Measurements from ENCODE around the gene POR.

Gene POR

DNA sequence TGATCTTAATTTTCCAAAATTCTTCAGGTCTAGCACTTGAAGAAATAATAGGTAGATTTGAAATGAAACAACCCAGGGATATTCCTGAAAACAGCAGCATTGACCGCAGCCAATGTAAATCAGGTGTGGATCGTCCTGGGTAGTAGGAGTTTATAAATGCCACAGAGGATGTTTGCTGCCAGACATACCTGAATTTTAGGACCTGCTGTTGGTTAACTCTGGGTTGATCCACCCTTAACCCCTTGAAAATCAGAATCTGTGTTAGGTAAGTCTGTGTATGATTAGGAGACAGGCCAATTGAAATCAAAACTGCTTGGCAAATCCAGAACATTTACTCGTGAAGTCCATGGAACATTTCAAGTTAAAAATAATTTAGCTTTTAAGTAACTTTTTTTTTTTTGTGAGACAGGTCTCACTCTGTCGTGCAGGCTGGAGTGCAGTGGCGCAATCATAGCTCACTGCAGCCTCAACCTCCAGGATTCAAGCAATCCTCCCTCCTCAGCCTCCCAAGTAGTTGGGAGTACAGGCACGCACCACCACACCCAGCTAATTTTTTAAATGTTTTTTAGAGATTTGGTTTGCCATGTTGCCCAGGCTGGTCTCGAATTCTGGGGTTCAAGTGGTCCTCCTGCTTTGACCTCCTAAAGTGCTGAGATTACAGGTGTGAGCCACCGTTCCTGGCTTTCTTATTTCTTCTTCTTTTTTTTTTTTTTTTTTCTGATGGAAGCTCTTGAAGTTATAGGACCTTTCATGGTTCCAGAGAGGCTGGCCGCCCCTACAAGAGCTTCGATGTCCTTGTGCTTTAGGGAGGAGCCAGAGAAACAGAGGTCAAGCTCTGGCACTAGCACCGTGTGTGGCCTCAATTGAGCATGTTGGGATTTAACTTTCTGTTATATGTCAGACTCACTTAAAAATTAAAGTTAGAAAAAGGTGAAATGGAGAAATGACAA lies 2.0 kb downstream of the POR start:
- no peak for DNase-seq

DNA sequence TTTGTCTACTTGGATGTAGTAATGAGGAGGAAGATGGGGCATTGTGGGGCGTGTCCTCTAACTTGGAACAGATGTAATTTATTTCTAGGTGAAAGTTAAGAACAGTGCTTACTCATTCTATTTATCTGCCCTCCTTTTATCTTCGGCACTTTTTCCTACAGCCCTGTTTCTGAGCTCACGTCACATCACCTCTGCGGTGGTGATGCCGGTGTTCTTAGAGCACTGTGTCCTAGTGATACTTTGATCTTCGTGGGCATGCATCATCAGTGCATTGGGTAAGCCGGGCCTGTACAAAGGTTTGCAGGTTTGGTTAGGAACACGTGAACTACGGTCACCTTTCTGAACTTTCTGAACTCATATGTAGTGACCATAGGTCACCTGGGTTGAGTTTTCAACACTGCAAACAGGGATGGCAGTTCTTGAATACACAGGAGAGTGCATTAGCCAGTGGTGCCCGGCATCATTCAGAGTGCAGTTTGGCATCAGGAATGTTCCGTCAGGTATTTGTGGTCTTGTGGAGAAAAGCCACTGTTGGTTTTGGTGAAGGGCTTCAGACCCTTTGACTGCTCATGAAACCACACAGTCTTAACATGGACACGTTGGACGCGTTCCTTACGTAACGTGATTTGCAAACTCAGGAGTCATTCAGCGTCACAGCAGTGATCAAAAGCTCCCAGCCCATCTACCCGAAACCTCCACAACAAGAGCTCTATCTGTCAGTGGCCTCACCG lies 5.6 kb downstream of the POR start:
- no peak for DNase-seq

DNA sequence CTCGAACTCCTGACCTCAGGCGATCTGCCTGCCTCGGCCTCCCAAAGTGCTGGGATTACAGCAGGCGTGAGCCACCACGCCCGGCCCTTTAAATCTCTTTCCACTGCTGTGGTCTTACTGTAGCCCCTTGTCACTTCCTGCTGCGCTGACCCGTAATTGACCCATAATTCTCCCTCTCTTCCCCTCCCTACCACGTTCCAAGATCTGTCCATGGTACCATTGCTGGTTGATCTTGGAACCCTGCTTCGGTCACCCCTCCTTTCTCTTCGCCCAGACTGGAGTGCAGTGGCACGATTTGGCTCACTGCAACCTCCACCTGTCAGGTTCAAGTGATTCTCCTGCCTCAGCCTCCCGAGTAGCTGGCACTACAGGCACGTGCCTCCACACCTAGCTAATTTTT lies 6.5 kb downstream of the POR start:
- DNase-seq: no peak

DNA sequence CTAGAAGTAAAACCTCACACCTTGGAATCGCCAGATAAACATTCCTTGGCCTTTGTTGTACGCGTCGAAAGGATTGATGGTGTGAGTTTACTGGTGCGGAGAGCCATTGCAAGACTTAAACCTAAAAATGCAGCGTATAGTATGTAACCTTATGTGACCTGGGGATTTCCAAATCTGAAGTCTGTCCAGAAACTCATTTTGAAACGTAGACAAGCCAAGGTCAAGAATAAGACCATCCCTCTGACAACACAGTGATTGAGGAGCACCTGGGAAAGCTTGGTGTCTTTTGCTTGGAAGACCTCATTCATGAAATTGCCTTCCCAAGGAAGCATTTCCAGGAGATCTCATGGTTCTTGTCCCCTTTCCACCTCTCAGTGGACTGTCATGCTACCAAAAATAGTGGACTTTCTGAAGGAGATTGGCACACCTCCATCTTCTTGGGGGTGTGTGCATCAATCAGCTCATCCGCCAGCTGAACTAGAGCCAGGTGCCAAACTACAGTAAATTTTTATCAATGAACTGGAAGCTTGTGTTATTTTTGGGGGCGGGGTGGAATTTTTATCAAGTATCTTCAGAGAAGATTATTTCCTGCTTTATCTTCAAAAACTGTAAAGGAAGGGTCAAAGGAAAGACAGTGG lies 8.1 kb downstream of the POR start:
- no peak for DNase-seq

DNA sequence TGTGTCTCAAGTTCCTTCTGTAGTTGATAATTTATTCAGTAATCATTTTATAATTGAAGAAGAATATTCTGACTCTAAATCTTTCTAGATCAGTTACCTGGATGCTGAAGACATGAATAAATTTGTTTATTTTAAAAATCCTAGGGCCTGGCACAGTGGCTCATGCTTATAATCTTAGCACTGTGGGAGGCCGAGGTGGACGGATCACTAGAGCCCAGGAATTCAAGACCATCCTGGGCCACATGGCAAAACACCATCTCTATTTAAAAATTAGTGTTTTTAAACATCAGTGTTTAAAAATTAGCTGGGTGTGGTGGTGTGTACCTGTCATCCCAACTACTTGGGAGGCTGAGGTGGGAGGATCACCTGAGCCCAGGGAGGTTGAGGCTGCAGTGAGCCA lies 9.3 kb downstream of the POR start:
- no peak for DNase-seq

DNA sequence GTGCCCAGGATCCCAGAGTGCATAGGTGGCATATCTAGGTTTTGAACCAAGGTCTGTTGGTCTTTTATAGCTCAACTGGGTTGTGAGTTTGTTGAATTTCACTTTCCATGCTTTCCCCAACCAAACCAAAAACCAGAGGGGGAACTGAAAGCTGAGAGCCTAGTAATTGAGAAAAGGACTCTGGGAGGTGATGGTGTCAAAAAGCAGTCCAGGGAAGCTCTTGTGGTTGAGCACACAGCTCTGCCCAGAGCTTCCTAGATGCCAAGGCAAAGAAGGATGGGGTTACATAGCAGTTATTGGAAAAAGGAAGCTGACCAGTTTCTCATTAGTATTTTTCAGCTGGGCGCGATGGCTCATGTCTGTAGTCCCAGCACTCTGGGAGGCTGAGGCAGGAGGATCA lies 9.9 kb downstream of the POR start:
- DNase-seq: no peak

DNA sequence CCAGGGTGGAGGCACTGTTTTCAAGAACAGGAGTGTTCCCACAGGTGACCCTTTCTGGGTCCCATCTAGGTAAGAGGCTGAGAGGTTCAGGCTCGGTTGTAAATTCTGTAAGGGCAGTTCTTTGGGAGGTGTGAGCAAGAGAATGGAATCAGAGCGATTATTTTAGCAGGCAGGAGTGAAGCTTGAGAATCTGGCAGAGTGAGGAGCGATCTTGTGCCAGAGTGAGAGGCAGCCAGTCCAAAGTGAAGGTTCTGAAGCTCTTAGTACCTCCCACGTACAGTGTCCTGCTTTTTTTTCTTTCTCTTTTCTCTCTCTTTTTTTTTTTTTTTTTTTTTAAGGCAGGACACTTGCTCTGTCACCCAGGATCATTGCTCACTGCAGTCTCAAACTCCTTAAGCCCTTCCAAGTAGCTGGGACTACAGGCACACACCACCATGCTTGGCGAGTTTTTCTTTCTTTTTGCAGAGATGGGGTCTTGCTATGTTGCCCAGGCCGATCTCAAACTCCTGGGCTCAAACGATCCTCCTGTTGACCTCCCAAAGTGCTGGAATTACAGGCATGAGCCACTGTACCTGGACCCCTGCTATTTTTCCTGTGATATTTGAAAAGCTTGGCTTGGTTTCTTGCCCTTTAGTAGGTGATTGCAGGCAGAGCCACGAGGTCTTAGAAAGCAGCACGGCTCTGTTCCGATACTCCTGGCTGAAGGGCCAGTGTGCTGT lies 10.9 kb downstream of the POR start:
- no peak for DNase-seq

DNA sequence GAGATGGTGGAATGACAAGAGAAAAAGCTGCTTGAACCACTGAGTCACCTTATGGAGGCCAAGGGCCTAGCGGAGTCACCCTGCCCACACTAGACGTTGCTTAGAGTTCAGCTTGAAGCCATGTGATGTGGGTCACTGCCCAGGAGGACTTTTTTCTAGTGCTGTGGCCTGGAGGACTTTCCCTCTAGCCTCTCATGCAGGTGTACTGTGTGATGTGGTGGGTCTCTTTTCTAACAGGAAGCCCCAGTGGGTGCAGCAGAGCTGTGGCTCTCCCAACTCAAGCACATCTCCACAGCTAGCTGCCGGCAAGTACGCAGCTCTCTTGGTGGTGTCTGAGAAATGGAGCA lies 13.6 kb downstream of the POR start:
- no peak for DNase-seq

DNA sequence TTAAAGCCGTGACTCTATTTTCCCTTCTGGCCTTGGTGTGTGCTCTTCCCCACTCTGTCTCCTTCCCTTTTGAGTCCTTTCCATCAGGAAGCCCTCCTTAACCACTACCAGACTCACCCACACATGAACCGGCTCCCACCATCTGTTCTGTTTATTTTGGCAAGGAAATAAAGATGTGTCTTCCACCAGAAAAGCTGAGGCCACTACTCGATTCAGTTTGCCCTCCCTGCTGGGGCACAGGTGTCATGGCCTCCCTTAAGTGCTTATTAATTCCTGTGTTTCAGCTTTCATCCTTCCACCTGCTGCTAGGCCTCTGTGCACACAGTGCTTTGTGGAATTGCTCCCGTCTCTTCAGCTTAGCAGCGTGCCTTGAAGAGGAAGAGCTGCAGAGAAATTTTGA lies 16.7 kb downstream of the POR start:
- no peak for DNase-seq

DNA sequence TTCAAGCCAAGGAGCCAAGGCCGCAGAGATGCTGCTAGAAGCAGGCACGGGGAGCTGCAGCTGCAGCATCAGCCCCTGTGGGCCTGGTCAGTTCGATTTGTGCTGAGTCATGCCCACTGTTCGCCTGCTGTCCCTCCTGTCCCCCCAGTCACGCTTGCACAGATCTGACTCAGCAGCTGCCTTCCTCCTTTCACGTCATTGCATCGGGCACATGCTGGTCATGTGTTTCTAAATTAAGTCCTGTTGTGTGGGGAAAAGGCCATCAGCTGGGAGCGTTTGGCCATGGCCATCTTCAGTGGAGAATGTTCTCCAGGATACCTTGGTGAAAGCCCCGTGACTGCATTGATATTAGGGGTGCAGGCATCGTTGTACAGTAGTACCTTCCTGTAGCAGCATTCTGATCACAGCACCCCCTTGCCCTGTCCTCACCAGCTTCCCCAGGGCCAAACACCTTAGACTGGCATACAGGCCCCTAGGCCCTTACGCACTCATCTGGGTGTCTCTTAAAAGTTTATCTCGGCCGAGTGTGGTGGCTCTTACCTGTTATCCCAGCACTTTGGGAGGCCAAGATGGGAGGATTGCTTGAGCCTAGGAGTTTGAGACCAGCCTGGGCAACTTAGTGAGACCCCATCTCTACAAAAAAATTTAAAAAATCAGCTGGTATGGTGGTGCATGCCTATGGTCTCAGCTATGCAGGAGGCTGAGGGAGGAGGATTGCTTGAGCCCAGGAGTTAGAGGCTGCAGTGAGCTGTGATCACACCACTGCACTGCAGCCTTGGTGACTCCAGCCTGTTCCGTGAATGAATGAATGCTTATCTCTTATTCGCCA lies 23.2 kb downstream of the POR start:
- peak; percentile 91 for DNase-seq

DNA sequence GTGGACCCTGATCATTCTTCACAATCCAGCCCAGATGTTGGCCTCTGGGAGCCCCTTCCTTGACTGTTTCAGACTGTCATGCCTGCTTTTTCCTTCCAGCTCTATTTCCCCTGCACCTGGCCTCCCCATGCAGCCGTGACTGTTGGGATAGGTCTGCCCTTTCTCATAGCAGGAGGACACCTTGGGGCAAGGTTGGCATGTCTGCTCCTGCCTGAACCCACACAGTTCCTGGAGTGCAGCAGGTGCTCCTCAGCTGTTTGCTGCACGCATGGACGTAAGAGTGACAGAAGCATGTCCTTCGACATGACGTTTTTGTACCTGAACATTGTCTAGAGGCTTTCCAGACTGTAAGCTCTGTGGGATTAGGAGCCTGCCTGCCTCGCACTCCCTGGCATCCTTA lies 24.0 kb downstream of the POR start:
- no peak for DNase-seq

DNA sequence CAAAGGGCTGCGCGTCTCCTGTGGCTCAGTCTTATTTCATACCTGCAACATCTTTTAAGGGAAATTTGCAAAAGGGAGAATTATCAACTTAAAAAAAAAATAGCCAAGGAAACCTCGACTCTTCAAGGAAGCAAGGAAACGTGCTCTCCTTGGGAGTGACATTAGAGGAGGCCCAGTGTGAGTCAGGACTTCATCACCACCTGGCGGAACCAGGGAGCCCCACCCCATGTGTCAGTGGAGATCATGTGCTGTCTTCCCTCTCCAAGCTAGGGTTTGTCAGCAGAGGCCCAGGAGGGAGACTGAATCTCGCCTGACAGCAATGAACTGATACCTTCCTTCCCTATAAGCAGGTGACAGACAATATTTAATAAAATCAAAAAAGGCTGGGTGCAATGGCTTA lies 28.9 kb downstream of the POR start:
- DNase-seq: peak; percentile 35

DNA sequence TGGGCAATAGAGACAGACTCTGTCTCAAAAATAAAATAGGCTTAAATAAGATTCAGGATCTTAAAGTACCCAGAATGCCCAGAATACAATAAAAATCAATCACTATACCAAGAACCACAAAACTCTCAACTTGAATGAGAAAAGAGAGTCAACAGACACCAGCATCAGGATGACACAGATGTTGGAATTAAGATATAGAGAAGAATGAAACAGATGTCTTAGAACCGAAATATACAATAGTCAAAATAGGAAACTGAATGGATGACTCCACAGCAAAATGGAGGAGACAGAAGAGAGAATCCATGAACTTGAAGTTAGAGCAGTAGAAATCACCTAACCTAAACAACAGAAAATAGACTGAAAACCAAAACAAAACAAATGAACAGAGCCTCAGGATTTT lies 29.6 kb downstream of the POR start:
- DNase-seq: no peak

DNA sequence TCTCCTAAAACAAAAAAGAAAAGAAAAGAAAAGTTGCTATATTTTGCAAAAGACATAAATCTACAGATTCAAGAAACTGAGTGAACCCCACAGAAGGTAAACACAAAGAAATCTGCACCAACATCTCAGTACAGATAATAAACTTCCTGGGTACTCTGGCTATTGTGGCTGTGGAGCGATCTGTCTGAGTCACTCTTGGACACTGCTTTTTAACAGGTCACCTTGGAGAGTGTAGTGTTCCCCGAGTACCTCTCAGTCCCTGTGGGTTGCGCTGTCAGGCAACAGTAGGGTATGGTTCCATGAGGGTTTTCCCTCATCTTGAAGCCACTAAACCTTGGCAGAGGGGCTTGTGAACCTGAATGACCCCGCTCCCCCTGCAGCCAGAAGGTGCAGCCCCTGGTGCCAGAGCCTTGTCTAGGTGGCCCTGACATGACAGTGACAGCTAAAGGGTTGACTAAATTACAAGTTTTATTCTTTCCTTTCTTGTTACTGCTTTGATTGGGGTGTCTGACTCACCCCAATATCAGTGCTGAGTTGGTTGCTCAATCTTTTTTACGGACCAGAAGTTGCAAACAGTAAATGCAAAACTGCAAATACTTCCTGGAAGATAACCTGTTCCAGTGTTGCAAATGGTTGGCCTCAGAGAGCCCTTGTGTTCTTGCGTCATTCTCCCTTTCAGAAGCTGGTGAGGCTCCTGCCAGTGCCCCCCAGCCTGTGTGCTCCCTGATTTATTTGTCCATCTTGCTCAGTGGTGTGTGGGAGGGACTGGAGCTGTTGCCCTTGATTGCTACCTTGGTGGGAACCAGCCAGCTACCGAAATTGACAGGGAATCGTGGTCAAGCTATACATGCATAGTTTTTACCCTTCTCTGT lies 30.6 kb downstream of the POR start:
- no peak for DNase-seq

DNA sequence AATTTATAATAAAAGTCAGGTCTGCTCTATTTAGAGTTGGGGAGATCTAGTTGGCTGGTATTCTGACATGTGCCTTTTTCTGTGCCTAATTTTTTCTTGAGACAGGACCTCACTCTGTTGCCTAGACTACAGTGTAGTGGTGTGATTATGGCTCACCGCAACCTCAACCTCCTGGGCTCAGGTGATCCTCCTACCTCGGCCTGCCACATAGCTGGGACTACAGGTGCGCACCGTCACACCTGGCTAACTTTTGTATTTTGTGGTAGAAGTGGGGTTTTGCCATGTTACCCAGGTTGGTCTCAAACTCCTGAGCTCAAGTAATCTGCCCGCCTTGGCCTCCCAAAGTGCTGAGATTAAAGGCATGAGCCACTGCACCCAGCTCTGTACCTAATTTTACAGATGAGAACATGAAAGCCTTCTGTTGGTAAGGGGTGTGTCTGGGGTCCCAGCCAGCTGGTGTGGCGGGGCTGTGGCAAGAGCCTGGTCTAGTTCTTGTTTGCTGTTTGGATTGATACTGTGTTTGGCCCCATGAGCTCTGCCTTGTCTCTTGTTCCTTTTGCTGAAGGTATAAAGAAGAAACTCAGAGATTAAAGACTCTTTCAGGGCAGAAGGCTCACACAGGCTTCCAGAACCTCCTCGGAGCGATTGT lies 31.4 kb downstream of the POR start:
- no peak for DNase-seq

DNA sequence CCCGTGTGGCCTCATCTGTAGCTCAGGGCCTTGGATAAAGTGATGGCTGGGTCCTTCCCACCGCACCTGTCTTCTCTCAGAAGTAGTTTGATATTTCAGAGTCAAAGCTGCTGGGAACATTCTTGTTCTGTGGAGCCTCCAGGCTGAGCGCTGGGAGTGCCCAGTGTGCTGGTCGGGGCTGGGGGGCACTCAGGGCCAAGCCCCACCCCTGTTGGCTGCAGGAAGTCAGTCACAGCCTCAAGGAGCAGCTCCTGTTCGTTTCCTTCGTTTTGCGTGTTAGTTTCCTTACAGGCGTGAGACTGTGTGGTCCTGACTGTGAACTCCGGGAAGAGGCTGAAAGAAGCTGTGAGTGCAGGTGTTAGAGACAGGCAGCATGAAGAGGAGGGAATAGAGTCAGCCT lies 33.2 kb downstream of the POR start:
- no peak for DNase-seq

DNA sequence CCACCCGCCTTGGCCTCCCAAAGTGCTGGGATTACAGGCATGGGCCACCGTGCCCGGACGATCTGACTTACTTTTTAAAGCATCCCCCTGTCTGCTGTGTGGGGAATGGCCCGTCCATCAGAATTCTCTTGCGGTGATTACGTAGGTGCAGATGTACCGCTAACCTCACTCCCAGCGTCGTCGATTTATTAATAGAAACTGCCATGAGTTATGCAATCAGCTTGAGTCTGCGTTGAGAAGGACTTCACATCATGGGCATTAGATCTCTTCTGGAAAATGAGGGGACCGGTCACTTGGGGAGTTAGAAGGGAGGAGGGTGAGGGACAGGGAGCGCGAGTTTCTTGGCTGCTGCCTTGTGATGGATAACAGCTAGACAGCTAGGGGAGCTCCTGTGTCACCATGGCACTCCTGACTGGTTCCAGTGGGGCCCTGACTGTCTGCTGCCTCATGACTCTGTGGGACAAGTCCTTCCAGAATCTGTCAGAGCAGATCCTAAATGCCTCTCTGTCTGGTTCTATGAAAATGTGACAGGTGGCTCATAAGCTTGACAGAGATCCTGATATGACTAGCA lies 35.2 kb downstream of the POR start:
- no peak for DNase-seq

DNA sequence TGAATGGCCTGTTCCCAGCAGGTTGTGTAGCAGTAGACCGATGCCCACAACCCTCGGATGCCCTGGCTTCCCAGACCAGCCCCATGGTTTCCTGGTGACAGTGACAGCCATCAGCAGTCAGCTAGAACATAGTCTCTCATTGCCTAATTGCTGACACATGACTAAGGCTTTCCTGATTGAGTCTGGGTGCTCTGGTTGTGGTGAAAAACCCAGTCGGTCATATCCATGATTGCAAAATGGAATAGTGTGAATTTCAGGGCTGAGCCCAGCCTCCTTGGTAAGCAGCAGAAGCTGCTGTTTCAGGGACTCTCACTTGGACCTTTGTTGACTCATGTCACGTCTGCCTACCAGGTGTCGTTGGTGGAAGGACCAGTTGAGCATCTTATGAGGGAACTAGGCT lies 36.6 kb downstream of the POR start:
- DNase-seq: peak; percentile 54

DNA sequence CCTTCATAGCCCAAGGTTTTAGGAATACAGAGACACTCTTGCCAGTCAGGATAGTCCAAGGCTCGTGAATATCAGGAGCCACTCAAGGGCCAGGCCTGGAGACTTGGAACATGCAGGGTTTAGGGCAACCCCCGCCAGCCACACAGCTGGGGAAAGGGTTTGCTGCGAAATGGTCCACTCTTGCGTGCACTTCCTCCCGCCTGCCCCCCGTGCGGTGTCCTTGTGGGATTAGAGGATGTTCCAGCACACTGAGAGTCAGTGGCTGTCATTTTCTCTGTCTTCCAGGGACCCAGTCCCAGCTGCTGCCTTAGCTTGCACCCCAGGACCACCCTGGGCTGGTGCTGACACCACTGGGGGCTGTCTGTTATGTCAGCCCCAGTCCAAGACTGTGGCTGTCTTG lies 38.5 kb downstream of the POR start:
- no peak for DNase-seq

DNA sequence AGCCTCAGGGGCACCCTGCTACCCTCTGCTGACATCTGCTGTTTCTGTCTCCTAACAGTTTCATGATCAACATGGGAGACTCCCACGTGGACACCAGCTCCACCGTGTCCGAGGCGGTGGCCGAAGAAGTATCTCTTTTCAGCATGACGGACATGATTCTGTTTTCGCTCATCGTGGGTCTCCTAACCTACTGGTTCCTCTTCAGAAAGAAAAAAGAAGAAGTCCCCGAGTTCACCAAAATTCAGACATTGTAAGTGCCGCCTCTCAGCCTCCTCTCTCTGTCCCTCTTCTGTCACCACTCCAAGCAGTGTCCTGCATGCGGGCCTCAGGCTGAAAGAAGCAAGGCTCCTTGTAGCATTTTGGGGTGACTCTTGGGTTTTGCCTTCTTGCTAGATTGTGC lies 39.0 kb downstream of the POR start:
- DNase-seq: no peak
